H1 (cell line): ENCODE results near the gene SERGEF. TPM values are rescaled to one million over a fixed set of nuclear protein-coding genes. Genes with fewer than 3 reads are reported as not detected.

Experiments
- SRF ChIP-seq: IDR thresholded peaks from 2 replicates; pipeline ENCODE4 v1.6.1; 2011; ENCODE audit warnings: mild to moderate bottlenecking, low read depth, low read length, moderate library complexity
- SUZ12 ChIP-seq: fragments of 200-600 bp; sonication (generic); IDR thresholded peaks from 2 replicates; pipeline ENCODE4 v1.6.1; 2012; ENCODE audit warnings: mild to moderate bottlenecking, inconsistent platforms, low read length, moderate library complexity, mixed read lengths
- polyA plus RNA-seq, 7 experiments: library from polyadenylated mRNA; depleted of rRNA in 3 of 7; stranded (reverse) in 5 of 7; unstranded in 2 of 7; fragments of >200 nt in 5 of 7; fragments of 200-250 nt in 2 of 7; gene quantifications; 1 replicate in 5 of 7; 2 replicates in 1 of 7; 4 replicates in 1 of 7; pipeline versions ENCODE4 v1.2.1 to v1.2.3, GENCODE V29; 2011 to 2013; ENCODE audit warnings: missing spikeins in 2 of 7, mixed read lengths in 2 of 7
- total RNA-seq: library from RNA; stranded (reverse); fragmentation: NEBNext Ultra II Directional; extraction: Animal tissue kit (Norgen Biotek cat#: 25700); gene quantifications from 2 replicates; pipeline ENCODE4 v1.2.1, GENCODE V29; 2021
- TF ChIP-seq, protein P1 (sequence below): fragments of 300-600 bp; sonication (generic); IDR thresholded peaks from 2 replicates; pipeline ENCODE4 v1.7.1; 2012; ENCODE audit warnings: low read length, moderate library complexity, mild to moderate bottlenecking, inconsistent platforms; ENCODE audit not compliant: insufficient replicate concordance
- TF ChIP-seq, protein P2 (sequence below): IDR thresholded peaks from 2 replicates; pipeline ENCODE4 v1.6.1; 2012; ENCODE audit warnings: low read length, inconsistent platforms

The SERGEF gene
- total and polyA plus RNA-seq, 2 of the 8 experiments (the other 6 are each of a cell fraction or from before 2014, with no cell fraction given): 16.6 to 28.8 TPM

DNA sequence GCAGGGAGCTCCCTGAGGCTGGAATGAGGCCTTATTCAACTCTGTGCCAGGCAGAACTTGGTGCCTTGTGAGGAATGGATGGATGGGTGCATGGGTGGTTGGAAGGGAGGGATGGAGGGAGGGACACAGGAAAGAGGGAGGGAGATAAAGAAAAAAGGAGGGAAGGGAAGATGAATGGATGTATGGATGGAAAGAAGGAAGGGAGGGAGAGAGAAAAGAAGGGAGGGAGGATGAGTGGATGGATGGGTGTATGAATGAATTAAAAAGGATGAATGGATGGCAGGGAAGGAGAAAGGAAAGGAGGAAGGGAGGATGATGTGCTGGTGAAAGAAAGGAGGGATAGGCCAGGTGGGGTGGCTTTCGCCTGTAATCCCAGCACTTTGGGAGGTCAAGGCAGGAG lies 243.6 kb downstream of the SERGEF start (continued):
- TF ChIP-seq, protein P1, sequence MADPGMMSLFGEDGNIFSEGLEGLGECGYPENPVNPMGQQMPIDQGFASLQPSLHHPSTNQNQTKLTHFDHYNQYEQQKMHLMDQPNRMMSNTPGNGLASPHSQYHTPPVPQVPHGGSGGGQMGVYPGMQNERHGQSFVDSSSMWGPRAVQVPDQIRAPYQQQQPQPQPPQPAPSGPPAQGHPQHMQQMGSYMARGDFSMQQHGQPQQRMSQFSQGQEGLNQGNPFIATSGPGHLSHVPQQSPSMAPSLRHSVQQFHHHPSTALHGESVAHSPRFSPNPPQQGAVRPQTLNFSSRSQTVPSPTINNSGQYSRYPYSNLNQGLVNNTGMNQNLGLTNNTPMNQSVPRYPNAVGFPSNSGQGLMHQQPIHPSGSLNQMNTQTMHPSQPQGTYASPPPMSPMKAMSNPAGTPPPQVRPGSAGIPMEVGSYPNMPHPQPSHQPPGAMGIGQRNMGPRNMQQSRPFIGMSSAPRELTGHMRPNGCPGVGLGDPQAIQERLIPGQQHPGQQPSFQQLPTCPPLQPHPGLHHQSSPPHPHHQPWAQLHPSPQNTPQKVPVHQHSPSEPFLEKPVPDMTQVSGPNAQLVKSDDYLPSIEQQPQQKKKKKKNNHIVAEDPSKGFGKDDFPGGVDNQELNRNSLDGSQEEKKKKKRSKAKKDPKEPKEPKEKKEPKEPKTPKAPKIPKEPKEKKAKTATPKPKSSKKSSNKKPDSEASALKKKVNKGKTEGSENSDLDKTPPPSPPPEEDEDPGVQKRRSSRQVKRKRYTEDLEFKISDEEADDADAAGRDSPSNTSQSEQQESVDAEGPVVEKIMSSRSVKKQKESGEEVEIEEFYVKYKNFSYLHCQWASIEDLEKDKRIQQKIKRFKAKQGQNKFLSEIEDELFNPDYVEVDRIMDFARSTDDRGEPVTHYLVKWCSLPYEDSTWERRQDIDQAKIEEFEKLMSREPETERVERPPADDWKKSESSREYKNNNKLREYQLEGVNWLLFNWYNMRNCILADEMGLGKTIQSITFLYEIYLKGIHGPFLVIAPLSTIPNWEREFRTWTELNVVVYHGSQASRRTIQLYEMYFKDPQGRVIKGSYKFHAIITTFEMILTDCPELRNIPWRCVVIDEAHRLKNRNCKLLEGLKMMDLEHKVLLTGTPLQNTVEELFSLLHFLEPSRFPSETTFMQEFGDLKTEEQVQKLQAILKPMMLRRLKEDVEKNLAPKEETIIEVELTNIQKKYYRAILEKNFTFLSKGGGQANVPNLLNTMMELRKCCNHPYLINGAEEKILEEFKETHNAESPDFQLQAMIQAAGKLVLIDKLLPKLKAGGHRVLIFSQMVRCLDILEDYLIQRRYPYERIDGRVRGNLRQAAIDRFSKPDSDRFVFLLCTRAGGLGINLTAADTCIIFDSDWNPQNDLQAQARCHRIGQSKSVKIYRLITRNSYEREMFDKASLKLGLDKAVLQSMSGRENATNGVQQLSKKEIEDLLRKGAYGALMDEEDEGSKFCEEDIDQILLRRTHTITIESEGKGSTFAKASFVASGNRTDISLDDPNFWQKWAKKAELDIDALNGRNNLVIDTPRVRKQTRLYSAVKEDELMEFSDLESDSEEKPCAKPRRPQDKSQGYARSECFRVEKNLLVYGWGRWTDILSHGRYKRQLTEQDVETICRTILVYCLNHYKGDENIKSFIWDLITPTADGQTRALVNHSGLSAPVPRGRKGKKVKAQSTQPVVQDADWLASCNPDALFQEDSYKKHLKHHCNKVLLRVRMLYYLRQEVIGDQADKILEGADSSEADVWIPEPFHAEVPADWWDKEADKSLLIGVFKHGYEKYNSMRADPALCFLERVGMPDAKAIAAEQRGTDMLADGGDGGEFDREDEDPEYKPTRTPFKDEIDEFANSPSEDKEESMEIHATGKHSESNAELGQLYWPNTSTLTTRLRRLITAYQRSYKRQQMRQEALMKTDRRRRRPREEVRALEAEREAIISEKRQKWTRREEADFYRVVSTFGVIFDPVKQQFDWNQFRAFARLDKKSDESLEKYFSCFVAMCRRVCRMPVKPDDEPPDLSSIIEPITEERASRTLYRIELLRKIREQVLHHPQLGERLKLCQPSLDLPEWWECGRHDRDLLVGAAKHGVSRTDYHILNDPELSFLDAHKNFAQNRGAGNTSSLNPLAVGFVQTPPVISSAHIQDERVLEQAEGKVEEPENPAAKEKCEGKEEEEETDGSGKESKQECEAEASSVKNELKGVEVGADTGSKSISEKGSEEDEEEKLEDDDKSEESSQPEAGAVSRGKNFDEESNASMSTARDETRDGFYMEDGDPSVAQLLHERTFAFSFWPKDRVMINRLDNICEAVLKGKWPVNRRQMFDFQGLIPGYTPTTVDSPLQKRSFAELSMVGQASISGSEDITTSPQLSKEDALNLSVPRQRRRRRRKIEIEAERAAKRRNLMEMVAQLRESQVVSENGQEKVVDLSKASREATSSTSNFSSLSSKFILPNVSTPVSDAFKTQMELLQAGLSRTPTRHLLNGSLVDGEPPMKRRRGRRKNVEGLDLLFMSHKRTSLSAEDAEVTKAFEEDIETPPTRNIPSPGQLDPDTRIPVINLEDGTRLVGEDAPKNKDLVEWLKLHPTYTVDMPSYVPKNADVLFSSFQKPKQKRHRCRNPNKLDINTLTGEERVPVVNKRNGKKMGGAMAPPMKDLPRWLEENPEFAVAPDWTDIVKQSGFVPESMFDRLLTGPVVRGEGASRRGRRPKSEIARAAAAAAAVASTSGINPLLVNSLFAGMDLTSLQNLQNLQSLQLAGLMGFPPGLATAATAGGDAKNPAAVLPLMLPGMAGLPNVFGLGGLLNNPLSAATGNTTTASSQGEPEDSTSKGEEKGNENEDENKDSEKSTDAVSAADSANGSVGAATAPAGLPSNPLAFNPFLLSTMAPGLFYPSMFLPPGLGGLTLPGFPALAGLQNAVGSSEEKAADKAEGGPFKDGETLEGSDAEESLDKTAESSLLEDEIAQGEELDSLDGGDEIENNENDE: no peak
- TF ChIP-seq SRF (no peak), SUZ12 (no peak)
- TF ChIP-seq, protein P2, sequence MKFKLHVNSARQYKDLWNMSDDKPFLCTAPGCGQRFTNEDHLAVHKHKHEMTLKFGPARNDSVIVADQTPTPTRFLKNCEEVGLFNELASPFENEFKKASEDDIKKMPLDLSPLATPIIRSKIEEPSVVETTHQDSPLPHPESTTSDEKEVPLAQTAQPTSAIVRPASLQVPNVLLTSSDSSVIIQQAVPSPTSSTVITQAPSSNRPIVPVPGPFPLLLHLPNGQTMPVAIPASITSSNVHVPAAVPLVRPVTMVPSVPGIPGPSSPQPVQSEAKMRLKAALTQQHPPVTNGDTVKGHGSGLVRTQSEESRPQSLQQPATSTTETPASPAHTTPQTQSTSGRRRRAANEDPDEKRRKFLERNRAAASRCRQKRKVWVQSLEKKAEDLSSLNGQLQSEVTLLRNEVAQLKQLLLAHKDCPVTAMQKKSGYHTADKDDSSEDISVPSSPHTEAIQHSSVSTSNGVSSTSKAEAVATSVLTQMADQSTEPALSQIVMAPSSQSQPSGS: no peak
- TF ChIP-seq, all 59 proteins: peak for 0
